Measurements from ENCODE around the gene SBF2.

Gene SBF2

GRCh38 chr11:9982796-9983579 is 311.0 kb downstream of the SBF2 start:
- H3K4me2 ChIP-seq (ENCODE audit: low read length), result no peak overlapping the region
- no peaks in the 10 kb centered on the region for H3K27me3 ChIP-seq (ENCODE audit: insufficient read depth, low read length, poor library complexity)
- no CpG with 5 or more reads among the region's 16 CpGs for WGBS (ENCODE audit: extremely low coverage, insufficient coverage, low lambda C conversion rate)
- H3K23ac ChIP-seq (ENCODE audit: low read length), result no peak overlapping the region
- no peaks in the 10 kb centered on the region for H3K36me3 ChIP-seq (ENCODE audit: control insufficient read depth, insufficient read depth, low read length)
- peak; percentile 87 for DNase-seq
- H2BK120ac ChIP-seq (ENCODE audit: low read depth, low read length), result peak overlapping the region; percentile 65
- peak overlapping the region; percentile 74 for H2BK5ac ChIP-seq (ENCODE audit: low read length)
- no peaks in the 10 kb centered on the region for H3K79me1 ChIP-seq (ENCODE audit: low read length)
- no peaks in the 10 kb centered on the region for H3K4me1 ChIP-seq (ENCODE audit: control insufficient read depth, low read depth, low read length)
- no peak overlapping the region for H2BK15ac ChIP-seq (replicated peaks; ENCODE audit: low read depth)
- peak overlapping the region; percentile 13 for H3K9ac ChIP-seq (ENCODE audit: low read length)
- H3K18ac ChIP-seq (ENCODE audit: low read length), result peak overlapping the region; percentile 6
- no peak overlapping the region for H4K5ac ChIP-seq (ENCODE audit: low read length)
- H2AK5ac ChIP-seq (ENCODE audit: low read length), result peak overlapping the region; percentile 30
- H3K27ac ChIP-seq (ENCODE audit: low read depth, low read length), result peak overlapping the region; percentile 75
- H4K8ac ChIP-seq (ENCODE audit: low read depth, low read length), result no peak overlapping the region
- H3K79me2 ChIP-seq (ENCODE audit: control insufficient read depth, insufficient read depth, low read length), result no peaks in the 10 kb centered on the region
- H3K4me3 ChIP-seq (ENCODE audit: low read length), result no peak overlapping the region
- H3K56ac ChIP-seq (ENCODE audit: low read length), result peak overlapping the region; percentile 79
- no peak overlapping the region for H3K4ac ChIP-seq (ENCODE audit: low read depth, low read length)

GRCh38 chr11:9982127-9982795 is 311.8 kb downstream of the SBF2 start:
- H3K4me1 ChIP-seq (ENCODE audit: control insufficient read depth, low read depth, low read length), result no peaks in the 10 kb centered on the region
- peak overlapping the region; percentile 47 for H3K56ac ChIP-seq (ENCODE audit: low read length)
- H3K4me3 ChIP-seq (ENCODE audit: low read length), result no peak overlapping the region
- H4K5ac ChIP-seq (ENCODE audit: low read length), result no peak overlapping the region
- no peaks in the 10 kb centered on the region for H3K36me3 ChIP-seq (ENCODE audit: control insufficient read depth, insufficient read depth, low read length)
- no peak overlapping the region for H4K8ac ChIP-seq (ENCODE audit: low read depth, low read length)
- H3K18ac ChIP-seq (ENCODE audit: low read length), result peak overlapping the region; percentile 92
- peak overlapping the region; percentile 17 for H3K9ac ChIP-seq (ENCODE audit: low read length)
- no peaks in the 10 kb centered on the region for H3K79me1 ChIP-seq (ENCODE audit: low read length)
- H3K27ac ChIP-seq (ENCODE audit: low read depth, low read length), result peak overlapping the region; percentile 73
- H2BK120ac ChIP-seq (ENCODE audit: low read depth, low read length), result no peak overlapping the region
- H3K79me2 ChIP-seq (ENCODE audit: control insufficient read depth, insufficient read depth, low read length), result no peaks in the 10 kb centered on the region
- no peak overlapping the region for H3K23ac ChIP-seq (ENCODE audit: low read length)
- DNase-seq, result no peak
- no peak overlapping the region for H2BK15ac ChIP-seq (replicated peaks; ENCODE audit: low read depth)
- peak overlapping the region; percentile 74 for H2BK5ac ChIP-seq (ENCODE audit: low read length)
- H3K4me2 ChIP-seq (ENCODE audit: low read length), result no peak overlapping the region
- no peak overlapping the region for H2AK5ac ChIP-seq (ENCODE audit: low read length)
- peak overlapping the region; percentile 55 for H3K4ac ChIP-seq (ENCODE audit: low read depth, low read length)
- no CpG with 5 or more reads among the region's 6 CpGs for WGBS (ENCODE audit: extremely low coverage, insufficient coverage, low lambda C conversion rate)
- H3K27me3 ChIP-seq (ENCODE audit: insufficient read depth, low read length, poor library complexity), result no peaks in the 10 kb centered on the region

GRCh38 chr11:9980931-9981330 is 313.1 kb downstream of the SBF2 start:
- Histone ChIP-seq H4K8ac (ENCODE audit: low read depth, low read length) (no peak overlapping the region), H3K56ac (ENCODE audit: low read length) (no peak overlapping the region), H3K4me2 (ENCODE audit: low read length) (no peak overlapping the region), H3K79me2 (ENCODE audit: control insufficient read depth, insufficient read depth, low read length) (no peaks in the 10 kb centered on the region), H3K9ac (ENCODE audit: low read length) (no peak overlapping the region), H2BK120ac (ENCODE audit: low read depth, low read length) (no peak overlapping the region), H3K23ac (ENCODE audit: low read length) (no peak overlapping the region), H3K27ac (ENCODE audit: low read depth, low read length) (no peak overlapping the region), H4K5ac (ENCODE audit: low read length) (no peak overlapping the region), H3K79me1 (ENCODE audit: low read length) (no peaks in the 10 kb centered on the region), H2BK15ac (replicated peaks; ENCODE audit: low read depth) (no peak overlapping the region), H3K4ac (ENCODE audit: low read depth, low read length) (no peak overlapping the region), H2AK5ac (ENCODE audit: low read length) (no peak overlapping the region), H3K4me3 (ENCODE audit: low read length) (no peak overlapping the region), H3K27me3 (ENCODE audit: insufficient read depth, low read length, poor library complexity) (no peaks in the 10 kb centered on the region), H3K4me1 (ENCODE audit: control insufficient read depth, low read depth, low read length) (no peaks in the 10 kb centered on the region), H2BK5ac (ENCODE audit: low read length) (no peak overlapping the region), H3K18ac (ENCODE audit: low read length) (no peak overlapping the region), H3K36me3 (ENCODE audit: control insufficient read depth, insufficient read depth, low read length) (no peaks in the 10 kb centered on the region)
- no CpG with 5 or more reads among the region's 1 CpG for WGBS (ENCODE audit: extremely low coverage, insufficient coverage, low lambda C conversion rate)
- DNase-seq, result no peak

GRCh38 chr11:9977554-9977953 is 316.5 kb downstream of the SBF2 start:
- no peak overlapping the region for H2AK5ac ChIP-seq (ENCODE audit: low read length)
- peak overlapping the region; percentile 36 for H2BK15ac ChIP-seq (replicated peaks; ENCODE audit: low read depth)
- H3K27me3 ChIP-seq (ENCODE audit: insufficient read depth, low read length, poor library complexity), result no peaks in the 10 kb centered on the region
- no peak overlapping the region for H3K23ac ChIP-seq (ENCODE audit: low read length)
- H3K4me2 ChIP-seq (ENCODE audit: low read length), result no peak overlapping the region
- H3K79me1 ChIP-seq (ENCODE audit: low read length), result no peaks in the 10 kb centered on the region
- H2BK120ac ChIP-seq (ENCODE audit: low read depth, low read length), result no peak overlapping the region
- no peak overlapping the region for H3K4me3 ChIP-seq (ENCODE audit: low read length)
- no peak overlapping the region for H4K8ac ChIP-seq (ENCODE audit: low read depth, low read length)
- no peaks in the 10 kb centered on the region for H3K36me3 ChIP-seq (ENCODE audit: control insufficient read depth, insufficient read depth, low read length)
- H3K56ac ChIP-seq (ENCODE audit: low read length), result no peak overlapping the region
- no peak overlapping the region for H3K27ac ChIP-seq (ENCODE audit: low read depth, low read length)
- H3K4me1 ChIP-seq (ENCODE audit: control insufficient read depth, low read depth, low read length), result no peaks in the 10 kb centered on the region
- no CpG with 5 or more reads among the region's 1 CpG for WGBS (ENCODE audit: extremely low coverage, insufficient coverage, low lambda C conversion rate)
- no peak for DNase-seq
- no peak overlapping the region for H3K4ac ChIP-seq (ENCODE audit: low read depth, low read length)
- H3K79me2 ChIP-seq (ENCODE audit: control insufficient read depth, insufficient read depth, low read length), result no peaks in the 10 kb centered on the region
- H3K9ac ChIP-seq (ENCODE audit: low read length), result no peak overlapping the region
- H4K5ac ChIP-seq (ENCODE audit: low read length), result no peak overlapping the region
- H3K18ac ChIP-seq (ENCODE audit: low read length), result no peak overlapping the region
- no peak overlapping the region for H2BK5ac ChIP-seq (ENCODE audit: low read length)

- no peak overlapping the region for H3K56ac ChIP-seq (ENCODE audit: low read length)
- no peak overlapping the region for H3K4me3 ChIP-seq (ENCODE audit: low read length)
- no peak overlapping the region for H2BK120ac ChIP-seq (ENCODE audit: low read depth, low read length)
- no peak overlapping the region for H3K4me2 ChIP-seq (ENCODE audit: low read length)
- no peaks in the 10 kb centered on the region for H3K27me3 ChIP-seq (ENCODE audit: insufficient read depth, low read length, poor library complexity)
- no peak overlapping the region for H3K18ac ChIP-seq (ENCODE audit: low read length)
- H4K5ac ChIP-seq (ENCODE audit: low read length), result no peak overlapping the region
- H4K8ac ChIP-seq (ENCODE audit: low read depth, low read length), result no peak overlapping the region
- no peak overlapping the region for H2AK5ac ChIP-seq (ENCODE audit: low read length)
- H3K9ac ChIP-seq (ENCODE audit: low read length), result no peak overlapping the region
- H3K27ac ChIP-seq (ENCODE audit: low read depth, low read length), result no peak overlapping the region
- no peaks in the 10 kb centered on the region for H3K36me3 ChIP-seq (ENCODE audit: control insufficient read depth, insufficient read depth, low read length)
- no peak overlapping the region for H2BK15ac ChIP-seq (replicated peaks; ENCODE audit: low read depth)
- no peak overlapping the region for H3K23ac ChIP-seq (ENCODE audit: low read length)
- H2BK5ac ChIP-seq (ENCODE audit: low read length), result no peak overlapping the region
- no peaks in the 10 kb centered on the region for H3K79me2 ChIP-seq (ENCODE audit: control insufficient read depth, insufficient read depth, low read length)
- no peaks in the 10 kb centered on the region for H3K79me1 ChIP-seq (ENCODE audit: low read length)
- no CpG with 5 or more reads among the region's 8 CpGs for WGBS (ENCODE audit: extremely low coverage, insufficient coverage, low lambda C conversion rate)
- no peak overlapping the region for H3K4ac ChIP-seq (ENCODE audit: low read depth, low read length)
- H3K4me1 ChIP-seq (ENCODE audit: control insufficient read depth, low read depth, low read length), result no peaks in the 10 kb centered on the region
- DNase-seq, result no peak
These were observed 319.6 kb downstream of the SBF2 start for GRCh38 chr11:9974375-9974774.
